Activated CD8-positive, alpha-beta T cell treated with anti-CD3 and anti-CD28 coated beads for 36 hours (primary cell): ENCODE data around the gene WDR90. TPM values are rescaled to one million over a fixed set of nuclear protein-coding genes. Genes with fewer than 3 reads are reported as not detected.

Source experiments
- ATAC-seq: fragments of 200-7000 bp; cut with Tn5 transposase; one replicate; pipeline ENCODE4 v1.10.0; 2021; ENCODE audit warnings: mild to moderate bottlenecking, moderate library complexity
- CTCF ChIA-PET: fragments of 350-600 bp; sonication (Branson Sonifier 250); formaldehyde crosslinking; loops from one replicate; lab custom pipeline; 2021; ENCODE audit warnings: antibody characterized with exemption; lab: Charles Lee
- POLR2A ChIA-PET: fragments of 350-600 bp; sonication (Branson Sonifier 250); formaldehyde crosslinking; loops from one replicate; lab custom pipeline; 2021; ENCODE audit warnings: antibody characterized with exemption; lab: Charles Lee
- DNase-seq: peaks from one replicate; pipeline ENCODE4 v3.0.0-alpha.2; 2020
- H3K27ac Mint-ChIP-seq: one replicate; pipeline ENCODE4 v1.8.0; 2021; ENCODE audit warnings: mild to moderate bottlenecking, mixed read lengths
- H3K27me3 Mint-ChIP-seq: one replicate; pipeline ENCODE4 v1.8.0; 2021; ENCODE audit warnings: mixed read lengths
- H3K36me3 Mint-ChIP-seq: one replicate; pipeline ENCODE4 v1.8.0; 2021; ENCODE audit warnings: low read depth, mixed read lengths
- H3K4me1 Mint-ChIP-seq: one replicate; pipeline ENCODE4 v1.8.0; 2021; ENCODE audit warnings: low read depth, mixed read lengths
- H3K4me3 Mint-ChIP-seq: one replicate; pipeline ENCODE4 v1.8.0; 2021; ENCODE audit warnings: mild to moderate bottlenecking, moderate library complexity, mixed read lengths
- H3K9me3 Mint-ChIP-seq: one replicate; pipeline ENCODE4 v1.8.0; 2021; ENCODE audit warnings: mixed read lengths
- intact Hi-C: fragments of 100-400 bp; cut with micrococcal nuclease; formaldehyde crosslinking; loops from one replicate; pipeline ENCODE4 v1.10.0; 2022
- total RNA-seq, 2 experiments: library from RNA; stranded (reverse); gene quantifications; one replicate each; pipeline ENCODE4 v1.2.3, GENCODE V29; 2021
- TF ChIP-seq, protein P1 (sequence below): fragments of 200-600 bp; IDR thresholded peaks from one replicate; pipeline ENCODE4 v1.8.0; 2022; ENCODE audit warnings: antibody characterized with exemption, mild to moderate bottlenecking

Gene WDR90
- total RNA-seq, 2 experiments from 2014 or later: 89.6 to 90.7 TPM

DNA sequence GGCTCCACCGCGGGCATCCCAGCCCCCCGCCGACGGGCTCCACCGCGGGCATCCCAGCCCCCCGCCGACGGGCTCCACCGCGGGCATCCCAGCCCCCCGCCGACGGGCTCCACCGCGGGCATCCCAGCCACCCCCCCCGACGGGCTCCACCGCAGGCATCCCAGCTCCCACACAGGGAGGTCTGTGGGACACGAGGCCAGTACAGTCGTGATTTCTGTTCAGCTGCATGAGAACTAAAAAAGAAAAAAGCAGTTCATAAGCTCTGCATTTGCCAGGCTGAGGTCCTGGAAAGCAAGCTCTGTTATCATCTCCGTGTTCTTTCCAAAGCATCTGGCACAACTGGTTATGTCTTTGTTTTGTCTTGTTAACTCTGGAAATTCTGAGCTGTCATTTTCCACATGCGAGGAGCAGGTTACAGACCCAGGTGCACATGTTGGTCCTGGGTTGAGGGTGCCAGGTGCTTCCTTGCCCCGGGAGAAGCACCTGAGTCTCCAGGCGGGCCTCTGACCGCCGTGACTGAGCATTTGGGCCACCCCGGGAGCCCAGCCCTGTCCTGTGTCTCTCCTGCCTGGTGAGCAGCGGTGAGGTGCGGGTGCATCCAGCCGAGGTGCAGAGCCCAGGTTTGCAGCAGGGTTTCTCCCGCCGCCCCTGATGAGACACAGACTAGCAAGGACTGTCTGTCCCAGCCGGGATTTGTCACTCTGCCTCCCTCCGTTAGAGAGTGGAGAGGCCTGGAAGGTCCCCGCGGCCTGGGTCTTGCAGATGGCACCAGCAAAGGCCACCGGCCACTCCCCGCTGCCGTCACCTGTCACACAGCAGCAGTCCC is 28.3 kb upstream of the WDR90 start:
- peaks cover 6% of the 10 kb centered on the region for H3K4me1 Mint-ChIP-seq

DNA sequence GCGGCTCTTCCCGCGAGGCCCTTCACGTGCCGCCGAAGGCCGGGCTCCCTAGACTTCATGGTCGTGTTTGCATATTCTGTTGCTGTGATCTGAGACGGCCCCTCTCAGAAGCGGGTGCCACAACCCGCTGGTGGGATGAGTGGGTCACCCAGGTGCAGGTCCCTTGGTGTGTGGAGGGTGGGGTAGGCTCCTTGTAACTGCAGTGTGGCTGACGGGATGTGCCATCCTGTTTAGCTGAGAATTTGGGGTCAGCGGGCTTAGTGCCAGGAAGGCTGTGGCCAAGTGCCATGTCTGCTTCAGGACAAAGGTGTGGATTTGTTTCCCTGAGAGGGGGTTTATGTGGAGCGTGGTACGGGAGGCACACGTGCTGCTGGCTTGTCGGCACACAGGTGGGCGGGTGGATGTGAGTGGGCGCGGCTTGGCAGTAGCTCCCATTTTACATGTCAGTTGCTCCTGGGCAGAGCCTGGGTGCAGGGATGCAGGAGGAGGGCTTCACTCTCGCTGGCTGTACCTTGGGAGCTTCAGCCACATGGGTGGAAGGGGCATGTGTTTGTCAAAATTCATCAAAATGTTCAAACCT is 27.5 kb upstream of the WDR90 start:
- ATAC-seq (no peak), DNase-seq (no peak)
- intact Hi-C loops: no loop called here
- H3K27me3 Mint-ChIP-seq: no peaks in the 10 kb centered on the region
- ChIA-PET CTCF (no interaction called here), POLR2A (no interaction called here)
- TF ChIP-seq, protein P1, sequence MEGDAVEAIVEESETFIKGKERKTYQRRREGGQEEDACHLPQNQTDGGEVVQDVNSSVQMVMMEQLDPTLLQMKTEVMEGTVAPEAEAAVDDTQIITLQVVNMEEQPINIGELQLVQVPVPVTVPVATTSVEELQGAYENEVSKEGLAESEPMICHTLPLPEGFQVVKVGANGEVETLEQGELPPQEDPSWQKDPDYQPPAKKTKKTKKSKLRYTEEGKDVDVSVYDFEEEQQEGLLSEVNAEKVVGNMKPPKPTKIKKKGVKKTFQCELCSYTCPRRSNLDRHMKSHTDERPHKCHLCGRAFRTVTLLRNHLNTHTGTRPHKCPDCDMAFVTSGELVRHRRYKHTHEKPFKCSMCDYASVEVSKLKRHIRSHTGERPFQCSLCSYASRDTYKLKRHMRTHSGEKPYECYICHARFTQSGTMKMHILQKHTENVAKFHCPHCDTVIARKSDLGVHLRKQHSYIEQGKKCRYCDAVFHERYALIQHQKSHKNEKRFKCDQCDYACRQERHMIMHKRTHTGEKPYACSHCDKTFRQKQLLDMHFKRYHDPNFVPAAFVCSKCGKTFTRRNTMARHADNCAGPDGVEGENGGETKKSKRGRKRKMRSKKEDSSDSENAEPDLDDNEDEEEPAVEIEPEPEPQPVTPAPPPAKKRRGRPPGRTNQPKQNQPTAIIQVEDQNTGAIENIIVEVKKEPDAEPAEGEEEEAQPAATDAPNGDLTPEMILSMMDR: no peak
- peak overlapping the region; percentile 20 for H3K27ac Mint-ChIP-seq
- H3K4me1 Mint-ChIP-seq: peaks cover 6% of the 10 kb centered on the region
- no peak overlapping the region for H3K4me3 Mint-ChIP-seq
- H3K9me3 Mint-ChIP-seq: no peaks in the 10 kb centered on the region
- H3K36me3 Mint-ChIP-seq: peaks cover 2% of the 10 kb centered on the region

More for the DNA sequence above, 28.3 kb upstream of the WDR90 start:
- ChIA-PET POLR2A (no interaction called here), CTCF (interaction anchor here (1.0 kb wide), 1 partner anchor 11 kb away, joined by 3 read pairs; no protein-coding TSS in a partner anchor)
- Mint-ChIP-seq H3K27me3 (no peaks in the 10 kb centered on the region), H3K27ac (no peak overlapping the region), H3K9me3 (no peaks in the 10 kb centered on the region), H3K36me3 (peaks cover 2% of the 10 kb centered on the region), H3K4me3 (no peak overlapping the region)
- TF ChIP-seq, protein P1: no peak
- ATAC-seq (no peak), DNase-seq (no peak)
- intact Hi-C loops: no loop called here

DNA sequence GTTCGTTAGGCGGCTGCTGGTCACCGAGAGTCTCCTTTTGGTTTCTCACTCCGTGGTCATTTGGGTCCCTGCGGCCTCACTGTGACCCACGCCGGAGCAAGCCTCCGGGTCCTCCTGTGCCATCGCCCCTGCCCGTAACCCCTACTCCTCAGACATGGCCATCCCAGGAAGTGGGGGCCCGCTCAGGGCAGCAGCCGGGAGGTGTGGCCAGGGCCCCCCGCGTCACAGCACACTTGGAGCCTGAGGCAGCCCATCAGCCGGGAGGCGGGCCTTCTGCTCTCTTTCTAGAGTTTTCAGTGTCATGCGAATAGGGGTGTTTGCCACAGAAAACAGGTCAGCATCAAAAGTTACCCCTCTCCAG is 26.3 kb upstream of the WDR90 start:
- Mint-ChIP-seq H3K36me3 (peaks cover 2% of the 10 kb centered on the region), H3K4me3 (no peak overlapping the region), H3K27me3 (no peaks in the 10 kb centered on the region), H3K4me1 (peaks cover 6% of the 10 kb centered on the region), H3K9me3 (no peaks in the 10 kb centered on the region), H3K27ac (no peak overlapping the region)
- ChIA-PET CTCF (no interaction called here), POLR2A (no interaction called here)
- intact Hi-C loops: no loop called here
- DNase-seq: no peak
- ATAC-seq: no peak
- TF ChIP-seq, protein P1: no peak

DNA sequence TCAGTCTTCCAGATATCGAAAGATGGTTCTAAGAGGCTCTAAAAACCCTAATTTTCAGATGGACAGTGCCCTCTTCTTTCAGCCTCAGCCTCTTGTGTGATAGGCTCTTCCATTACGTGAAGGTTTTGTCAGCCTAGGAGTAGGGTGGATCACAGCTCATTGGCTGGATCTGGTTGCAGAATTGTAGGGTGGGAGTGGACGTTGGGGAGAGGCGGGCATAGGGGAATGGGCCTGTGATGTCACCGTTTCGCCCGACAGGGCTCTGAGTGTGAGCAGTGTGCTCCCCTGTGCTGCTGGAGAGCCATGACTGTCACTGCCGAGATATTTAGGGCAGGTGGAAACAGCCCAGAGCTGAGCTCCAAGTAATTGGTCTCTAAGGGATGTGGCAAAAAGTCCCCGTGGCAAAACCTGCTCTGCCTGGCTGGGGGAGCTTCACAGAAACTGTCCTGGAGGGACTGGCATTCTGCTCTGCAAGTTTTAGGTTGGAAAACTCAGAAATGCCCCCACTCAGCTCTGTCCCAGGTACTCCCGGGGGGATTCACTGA is 24.6 kb upstream of the WDR90 start:
- Mint-ChIP-seq H3K9me3 (no peaks in the 10 kb centered on the region), H3K36me3 (peaks cover 2% of the 10 kb centered on the region), H3K27me3 (no peaks in the 10 kb centered on the region), H3K4me3 (no peak overlapping the region), H3K27ac (no peak overlapping the region), H3K4me1 (peaks cover 6% of the 10 kb centered on the region)
- DNase-seq: no peak
- POLR2A ChIA-PET: interaction anchor here (0.6 kb wide), 1 partner anchor 42 kb away, joined by 3 read pairs; no protein-coding TSS in a partner anchor
- intact Hi-C loops: no loop called here
- TF ChIP-seq, protein P1: no peak
- CTCF ChIA-PET: interaction anchor here (1.1 kb wide), 1 partner anchor 10 kb away, joined by 3 read pairs; no protein-coding TSS in a partner anchor
- ATAC-seq: no peak
